SJCRH30 (cell line): ENCODE data around the gene PIK3C3. TPM values are rescaled to one million over a fixed set of nuclear protein-coding genes. Genes with fewer than 3 reads are reported as not detected.

Source experiments
- DNase-seq, 2 experiments: peaks; one replicate each; pipeline ENCODE4 v3.0.0-alpha.2; 2015 to 2020
- H3K27ac ChIP-seq: fragments of 250-450 bp; sonication (Bioruptor Pico); 2 replicates; pipeline ENCODE4 v1.5.1; 2020; ENCODE audit warnings: mild to moderate bottlenecking, moderate library complexity
- H3K27me3 ChIP-seq: fragments of 250-450 bp; sonication (Bioruptor Pico); 2 replicates; pipeline ENCODE4 v1.5.1; 2020; ENCODE audit warnings: mild to moderate bottlenecking, moderate library complexity
- H3K36me3 ChIP-seq: fragments of 250-450 bp; sonication (Bioruptor Pico); 2 replicates; pipeline ENCODE4 v1.5.1; 2020; ENCODE audit warnings: mild to moderate bottlenecking, moderate library complexity
- H3K4me1 ChIP-seq: fragments of 250-450 bp; sonication (Bioruptor Pico); 2 replicates; pipeline ENCODE4 v1.5.1; 2020; ENCODE audit warnings: mild to moderate bottlenecking, moderate library complexity
- H3K4me3 ChIP-seq: fragments of 250-450 bp; sonication (Bioruptor Pico); 2 replicates; pipeline ENCODE4 v1.5.1; 2020; ENCODE audit warnings: mild to moderate bottlenecking, moderate library complexity
- H3K9me3 ChIP-seq: fragments of 250-450 bp; sonication (Bioruptor Pico); replicated peaks from 2 replicates; pipeline ENCODE4 v1.5.1; 2020; ENCODE audit warnings: mild to moderate bottlenecking, moderate library complexity
- total RNA-seq: library from RNA; depleted of rRNA; stranded (reverse); fragments of >200 nt; shearing (Covaris generic); gene quantifications from 2 replicates; pipeline ENCODE4 v1.2.3, GENCODE V29; 2014

The PIK3C3 gene
- total RNA-seq, 1 experiment from 2014 or later: 33.5 TPM

DNA sequence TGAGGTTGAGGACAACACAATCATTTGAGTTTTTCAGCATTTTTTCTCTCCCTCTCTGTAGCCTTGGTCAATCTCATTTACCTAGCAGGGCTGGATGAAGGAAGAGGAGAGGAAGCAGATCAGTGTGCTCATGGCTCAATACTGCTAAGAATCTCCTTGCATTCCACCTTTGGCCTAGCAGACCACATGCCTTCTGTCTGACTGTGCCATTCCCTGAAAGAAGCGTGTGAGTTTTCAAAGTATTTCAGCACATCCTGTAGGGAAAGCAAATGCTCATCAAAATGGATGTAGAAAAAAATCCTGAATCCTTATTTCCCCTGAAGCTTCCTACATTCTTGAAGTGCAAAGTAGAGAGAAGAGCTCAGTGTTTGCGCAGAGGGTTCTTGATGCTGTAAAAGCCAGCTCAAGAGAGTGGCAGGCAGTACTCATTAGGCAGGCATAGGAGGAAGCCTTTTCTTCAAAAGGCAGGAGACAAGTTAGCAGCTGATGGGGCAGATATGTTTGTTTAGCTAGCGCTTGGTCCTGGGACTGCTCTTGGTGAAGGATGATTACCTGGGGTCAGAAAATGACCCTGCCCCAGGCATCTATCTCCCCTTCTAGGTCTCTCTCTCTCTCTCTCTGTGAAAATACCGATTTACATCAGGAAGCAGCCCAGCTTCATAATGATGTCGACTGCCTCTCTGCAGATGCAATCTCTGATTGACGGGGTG, 14.4 kb upstream of the PIK3C3 start:
- Histone ChIP-seq H3K27me3 (no peaks in the 10 kb centered on the region), H3K4me1 (no peaks in the 10 kb centered on the region), H3K9me3 (no peaks in the 10 kb centered on the region), H3K27ac (no peak overlapping the region), H3K36me3 (no peaks in the 10 kb centered on the region), H3K4me3 (no peak overlapping the region)
- no peak for DNase-seq

DNA sequence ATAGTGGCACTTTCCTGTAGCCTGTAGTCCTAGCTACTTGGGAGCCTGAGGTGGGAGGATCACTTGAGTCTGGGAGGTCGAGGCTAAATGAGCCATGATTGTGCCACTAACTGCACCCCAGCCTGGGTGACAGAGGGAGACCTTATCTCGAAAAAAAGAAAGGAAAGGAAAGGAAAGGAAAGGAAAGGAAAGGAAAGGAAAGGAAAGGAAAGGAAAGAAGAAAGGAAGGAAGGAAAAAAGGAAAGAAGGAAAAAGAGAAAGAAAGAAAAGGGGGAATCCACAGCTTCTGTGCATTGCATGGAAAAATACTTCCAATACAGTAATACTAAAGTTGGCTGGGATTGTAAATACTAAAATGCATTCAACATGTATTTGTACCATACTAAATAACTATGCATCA, 12.8 kb upstream of the PIK3C3 start:
- Histone ChIP-seq H3K27ac (no peak overlapping the region), H3K4me3 (no peak overlapping the region), H3K9me3 (no peaks in the 10 kb centered on the region), H3K27me3 (no peaks in the 10 kb centered on the region), H3K36me3 (no peaks in the 10 kb centered on the region), H3K4me1 (no peaks in the 10 kb centered on the region)
- DNase-seq: no peak

DNA sequence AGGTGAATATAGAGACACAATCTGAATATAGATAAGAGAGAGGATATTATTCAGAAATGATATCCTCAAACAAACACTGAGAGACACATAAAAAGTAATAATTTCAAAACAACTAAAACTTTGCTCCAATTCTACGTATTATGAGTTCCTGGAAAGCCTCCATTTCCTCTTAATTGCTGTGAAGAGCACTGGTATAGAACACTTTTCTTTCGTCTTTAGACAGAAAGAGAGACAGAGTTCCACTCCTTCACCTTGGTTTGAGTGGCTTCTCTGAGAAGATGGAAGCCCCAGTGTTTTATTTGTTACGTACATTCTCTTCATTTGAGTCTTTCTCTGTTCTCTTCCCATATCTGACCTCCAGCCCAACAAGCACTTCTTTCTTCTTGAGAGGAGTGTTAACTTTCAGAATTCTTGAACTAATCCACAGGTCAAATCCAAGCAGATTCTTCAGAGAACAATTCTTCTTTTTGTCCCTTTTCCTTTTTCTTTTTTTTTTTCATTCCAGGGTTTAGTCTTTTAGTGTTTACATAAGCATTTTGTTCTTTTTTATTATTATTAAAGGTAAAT, 6.4 kb upstream of the PIK3C3 start:
- H3K4me3 ChIP-seq: no peak overlapping the region
- DNase-seq: no peak
- no peaks in the 10 kb centered on the region for H3K9me3 ChIP-seq
- no peaks in the 10 kb centered on the region for H3K27me3 ChIP-seq
- H3K36me3 ChIP-seq: no peaks in the 10 kb centered on the region
- H3K4me1 ChIP-seq: no peaks in the 10 kb centered on the region
- no peak overlapping the region for H3K27ac ChIP-seq

DNA sequence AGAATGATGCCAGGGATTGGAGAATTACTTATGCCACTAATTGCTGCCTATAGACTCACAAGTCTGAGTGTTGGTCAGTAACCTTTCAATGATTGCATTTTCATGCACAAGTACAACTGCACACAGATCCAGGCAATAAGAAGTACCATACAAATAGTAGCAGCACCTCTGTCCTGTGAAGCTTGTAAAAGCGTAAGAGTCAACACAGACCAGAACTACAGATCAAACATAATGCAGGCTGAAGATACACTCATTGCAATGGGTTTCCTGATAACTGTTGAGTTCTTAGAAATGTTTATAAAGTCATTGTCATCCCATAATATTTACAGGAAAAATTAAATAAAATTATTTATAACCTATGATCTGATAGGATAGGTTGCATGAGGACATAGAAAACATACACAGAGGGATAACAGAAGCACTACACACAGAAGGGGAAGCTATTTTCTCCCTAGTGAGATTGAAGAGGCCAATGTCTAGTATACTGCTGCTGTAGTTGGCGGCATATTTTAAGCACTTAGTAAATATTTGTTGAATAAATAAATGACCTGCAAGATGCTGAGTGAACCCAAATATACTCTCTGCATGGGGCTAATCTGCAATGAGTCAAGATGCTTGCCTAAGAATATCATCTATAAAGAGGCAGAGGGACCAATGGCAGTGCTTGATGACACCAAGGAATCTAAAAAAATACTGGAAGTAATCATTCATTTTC, 5.7 kb upstream of the PIK3C3 start:
- Histone ChIP-seq H3K9me3 (no peaks in the 10 kb centered on the region), H3K4me1 (no peaks in the 10 kb centered on the region), H3K27ac (no peak overlapping the region), H3K36me3 (no peaks in the 10 kb centered on the region), H3K4me3 (no peak overlapping the region), H3K27me3 (no peaks in the 10 kb centered on the region)
- DNase-seq: no peak

DNA sequence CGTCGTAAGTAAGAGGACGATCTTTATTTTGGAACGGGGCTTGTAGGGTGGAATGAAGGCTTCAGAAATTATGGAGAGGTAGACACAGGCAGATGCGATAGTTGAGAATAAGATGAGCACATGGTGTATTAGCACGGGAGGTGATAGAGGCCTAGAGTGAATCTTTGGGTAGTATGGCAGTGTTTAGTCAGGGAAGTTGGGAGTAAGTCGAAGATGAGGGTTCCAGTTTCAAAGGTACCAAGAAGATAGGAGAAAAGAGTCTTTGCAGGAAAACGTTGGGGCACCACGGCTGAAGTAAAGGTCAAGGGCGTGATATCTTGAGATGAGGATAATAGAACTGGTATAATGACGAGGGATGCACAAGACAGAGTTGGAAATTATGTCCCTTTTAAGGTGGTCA, 654 bp downstream of the PIK3C3 start:
- peak overlapping the region; percentile 67 for H3K4me3 ChIP-seq
- DNase-seq: peak in 1 of 2 experiments; percentile 12
- H3K4me1 ChIP-seq: no peaks in the 10 kb centered on the region
- peak overlapping the region; percentile 46 for H3K27ac ChIP-seq
- H3K9me3 ChIP-seq: no peaks in the 10 kb centered on the region
- H3K36me3 ChIP-seq: peaks cover 11% of the 10 kb centered on the region; the same call in 1 of the 2 replicates
- H3K27me3 ChIP-seq: no peaks in the 10 kb centered on the region

DNA sequence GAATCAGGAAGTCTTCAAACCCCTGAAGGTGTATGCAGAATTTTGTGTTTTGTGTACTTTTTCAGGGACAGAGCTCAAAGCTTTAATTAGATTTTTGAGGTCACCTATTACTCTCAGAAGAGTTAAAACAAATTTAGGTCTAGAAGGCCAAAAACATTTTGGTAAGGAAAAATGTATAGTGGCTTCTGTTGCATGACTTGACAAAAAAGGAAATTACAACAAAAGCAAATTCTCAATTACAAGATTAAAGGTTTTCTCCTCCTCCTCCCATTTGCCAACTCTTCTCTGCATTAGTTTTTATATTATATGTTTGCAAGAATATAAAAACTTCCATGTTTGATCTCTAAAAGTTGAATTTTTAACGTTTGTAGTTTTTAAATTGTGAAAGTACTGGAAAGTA, 4.0 kb downstream of the PIK3C3 start:
- DNase-seq: no peak
- H3K27me3 ChIP-seq: no peaks in the 10 kb centered on the region
- no peak overlapping the region for H3K4me3 ChIP-seq
- no peaks in the 10 kb centered on the region for H3K4me1 ChIP-seq
- peaks cover 11% of the 10 kb centered on the region; the same call in 1 of the 2 replicates for H3K36me3 ChIP-seq
- no peak overlapping the region for H3K27ac ChIP-seq
- H3K9me3 ChIP-seq: no peaks in the 10 kb centered on the region

DNA sequence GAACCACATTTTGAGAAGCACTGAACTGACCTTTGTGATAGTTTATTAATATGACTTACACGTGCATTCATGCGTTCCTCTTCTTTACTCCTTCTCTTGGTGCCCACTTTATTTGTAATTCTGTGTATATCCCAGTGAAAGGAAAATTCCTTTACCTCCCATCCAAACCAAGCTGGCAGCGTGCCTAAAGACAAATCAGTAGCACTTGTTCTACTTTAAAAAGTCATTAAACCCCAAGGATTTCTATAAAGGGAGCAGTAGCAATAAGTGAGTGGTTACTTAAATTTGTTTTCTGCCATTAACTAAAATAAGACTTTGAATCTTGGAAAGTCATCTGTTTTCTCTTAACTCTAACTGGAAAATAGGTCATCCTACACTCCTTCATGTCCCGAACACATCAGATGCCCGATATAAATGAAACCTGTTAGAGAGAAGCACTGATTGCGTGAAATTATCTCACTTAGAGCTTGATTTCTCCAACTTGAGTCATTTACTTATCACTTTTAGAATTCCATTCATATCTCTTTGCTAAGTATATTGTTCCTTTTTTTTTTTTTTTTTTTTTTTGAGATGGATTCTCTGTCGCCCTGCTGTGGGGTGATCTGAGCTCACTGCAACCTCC, 10.7 kb downstream of the PIK3C3 start:
- Histone ChIP-seq H3K36me3 (no peaks in the 10 kb centered on the region; the same call in 1 of the 2 replicates), H3K27me3 (no peaks in the 10 kb centered on the region)

DNA sequence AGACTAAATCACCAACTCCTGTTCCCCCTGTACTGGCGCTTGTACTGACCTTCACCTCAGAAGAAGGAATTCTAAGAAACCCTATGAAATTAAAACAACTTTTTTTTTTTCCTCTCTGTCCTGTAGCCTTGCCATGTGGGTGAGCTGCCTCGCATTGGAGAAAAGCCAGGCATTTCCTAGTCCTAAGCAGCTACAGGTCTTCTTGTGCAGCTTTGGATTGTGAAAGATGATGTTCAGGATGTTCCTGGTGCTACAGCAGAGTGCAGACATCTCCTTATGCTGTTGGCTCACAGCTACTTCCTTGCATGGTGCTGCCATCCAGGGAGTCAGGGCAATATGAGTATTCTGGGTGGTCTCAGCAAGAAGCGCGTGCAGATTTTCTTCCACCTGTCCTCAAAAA, 11.9 kb downstream of the PIK3C3 start:
- no peaks in the 10 kb centered on the region for H3K9me3 ChIP-seq
- no peaks in the 10 kb centered on the region for H3K4me1 ChIP-seq
- H3K4me3 ChIP-seq: no peak overlapping the region
- DNase-seq: peak; percentile 2 to 32
- H3K27me3 ChIP-seq: no peaks in the 10 kb centered on the region
- no peaks in the 10 kb centered on the region; the same call in 1 of the 2 replicates for H3K36me3 ChIP-seq
- peak overlapping the region; percentile 50 for H3K27ac ChIP-seq

More for the DNA sequence above, 10.7 kb downstream of the PIK3C3 start:
- H3K27ac ChIP-seq: no peak overlapping the region
- DNase-seq: no peak
- H3K4me3 ChIP-seq: no peak overlapping the region
- no peaks in the 10 kb centered on the region for H3K4me1 ChIP-seq
- no peaks in the 10 kb centered on the region for H3K9me3 ChIP-seq

DNA sequence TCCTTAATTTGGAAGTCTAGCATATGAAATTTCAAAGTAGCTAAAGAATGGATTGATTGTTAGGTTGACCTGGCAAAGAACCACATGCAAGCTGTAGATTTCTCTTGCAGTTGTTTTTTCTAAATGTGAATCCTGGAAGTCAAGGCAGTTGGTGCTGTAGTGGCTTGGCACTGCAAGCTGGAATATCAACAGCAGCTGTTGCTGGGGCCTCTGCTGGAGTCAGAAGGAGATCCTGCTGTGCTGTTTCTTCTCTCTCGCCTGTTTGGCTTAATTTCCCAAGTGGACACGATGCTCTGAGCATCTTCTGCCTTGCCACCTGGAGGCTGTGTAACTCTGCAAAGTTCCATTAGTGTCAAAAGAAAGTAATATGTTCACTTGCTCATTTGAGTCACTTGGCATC, 12.6 kb downstream of the PIK3C3 start:
- Histone ChIP-seq H3K9me3 (no peaks in the 10 kb centered on the region), H3K4me3 (no peak overlapping the region), H3K27me3 (no peaks in the 10 kb centered on the region), H3K4me1 (no peaks in the 10 kb centered on the region), H3K27ac (peak overlapping the region; percentile 50; the same call in 1 of the 2 replicates), H3K36me3 (no peaks in the 10 kb centered on the region; the same call in 1 of the 2 replicates)
- DNase-seq: peak; percentile 25 to 45

DNA sequence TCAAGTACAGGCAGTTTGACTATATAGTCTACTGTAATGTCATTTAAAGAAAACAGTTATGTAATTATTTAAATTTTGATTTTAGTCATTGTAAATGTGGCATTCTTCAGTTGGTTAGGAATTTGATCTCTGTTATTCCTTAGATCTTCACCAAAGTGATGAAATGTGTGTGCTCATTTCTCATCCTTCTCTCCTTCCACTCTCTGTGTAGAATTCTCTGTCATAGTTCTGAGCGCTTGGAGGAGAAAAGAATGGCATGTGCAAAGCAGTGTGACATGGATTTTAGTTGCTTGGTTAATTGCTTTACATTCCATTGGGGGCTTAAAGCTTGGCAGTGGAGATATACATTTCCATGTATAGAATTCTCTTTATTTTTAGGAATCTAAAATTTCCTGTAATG, 14.8 kb downstream of the PIK3C3 start:
- H3K4me1 ChIP-seq: no peaks in the 10 kb centered on the region
- no peak overlapping the region for H3K27ac ChIP-seq
- no peaks in the 10 kb centered on the region; the same call in 1 of the 2 replicates for H3K36me3 ChIP-seq
- DNase-seq: no peak
- no peak overlapping the region for H3K4me3 ChIP-seq
- no peaks in the 10 kb centered on the region for H3K27me3 ChIP-seq
- no peaks in the 10 kb centered on the region for H3K9me3 ChIP-seq

DNA sequence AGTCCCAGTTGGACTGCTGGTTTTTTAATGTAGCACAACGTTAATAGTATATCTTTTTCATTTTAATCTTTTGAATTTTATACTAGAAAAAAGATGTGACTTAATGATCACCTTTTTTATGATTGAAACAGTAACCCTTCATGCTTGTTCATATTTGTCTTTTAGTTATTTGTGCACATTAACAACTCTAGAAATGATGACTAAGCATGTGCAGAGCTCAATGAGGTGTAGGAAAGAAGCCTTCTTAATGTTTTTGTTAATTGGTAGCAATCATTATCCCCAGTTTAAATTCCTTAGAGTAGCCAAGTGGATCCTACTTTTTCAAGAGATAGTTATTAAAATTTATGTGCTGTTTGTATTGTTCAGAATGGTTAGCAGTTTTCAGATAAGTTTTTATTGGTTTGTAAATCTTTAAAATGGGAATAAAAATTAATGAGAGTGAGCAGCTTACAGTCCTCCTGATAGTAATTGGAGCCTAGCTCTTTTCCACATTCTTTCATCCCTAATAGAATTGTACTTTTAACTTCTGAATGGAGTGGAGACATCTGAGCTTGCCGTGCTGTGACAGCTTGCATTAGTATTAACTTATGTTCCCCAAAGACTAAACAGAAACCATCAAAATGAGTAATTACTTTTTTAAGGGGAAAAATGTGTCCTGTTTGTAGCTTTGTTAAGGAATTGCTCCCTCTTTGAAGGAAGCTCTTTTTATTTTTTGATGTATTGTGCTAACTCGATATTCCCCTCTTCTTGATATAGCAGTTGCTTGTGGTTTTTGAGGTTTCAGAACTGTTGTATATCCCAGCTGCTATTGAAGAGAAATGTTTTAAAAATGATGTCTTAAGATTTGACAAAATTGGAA, 17.3 kb downstream of the PIK3C3 start:
- H3K36me3 ChIP-seq: peaks cover 5% of the 10 kb centered on the region

DNA sequence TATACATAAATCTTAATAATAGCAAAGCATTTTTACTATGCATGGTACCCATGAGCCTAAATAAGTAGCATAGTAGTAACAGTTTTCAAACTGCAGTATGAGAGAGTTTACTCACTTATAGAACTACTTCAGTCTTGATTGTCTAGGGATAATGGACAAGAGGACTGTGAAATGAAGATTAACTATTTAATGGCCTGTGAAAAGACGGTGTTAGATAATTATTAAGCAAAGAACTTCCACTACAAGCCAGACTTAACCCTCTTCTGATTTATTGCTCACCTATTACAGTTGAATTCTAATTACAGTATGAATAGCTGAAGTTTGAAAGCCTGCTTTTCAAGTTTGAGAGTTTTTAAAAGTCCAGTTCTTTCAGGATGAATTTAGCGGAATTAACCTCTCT, 18.9 kb downstream of the PIK3C3 start:
- no peaks in the 10 kb centered on the region for H3K4me1 ChIP-seq
- no peaks in the 10 kb centered on the region for H3K9me3 ChIP-seq
- no peak overlapping the region for H3K27ac ChIP-seq
- H3K36me3 ChIP-seq: peaks cover 5% of the 10 kb centered on the region
- no peak overlapping the region for H3K4me3 ChIP-seq
- no peak for DNase-seq
- H3K27me3 ChIP-seq: no peaks in the 10 kb centered on the region

More for the DNA sequence above, 17.3 kb downstream of the PIK3C3 start:
- H3K27me3 ChIP-seq: no peaks in the 10 kb centered on the region
- H3K4me1 ChIP-seq: no peaks in the 10 kb centered on the region
- H3K4me3 ChIP-seq: no peak overlapping the region
- DNase-seq: peak in 1 of 2 experiments; percentile 5
- no peaks in the 10 kb centered on the region for H3K9me3 ChIP-seq
- no peak overlapping the region for H3K27ac ChIP-seq

DNA sequence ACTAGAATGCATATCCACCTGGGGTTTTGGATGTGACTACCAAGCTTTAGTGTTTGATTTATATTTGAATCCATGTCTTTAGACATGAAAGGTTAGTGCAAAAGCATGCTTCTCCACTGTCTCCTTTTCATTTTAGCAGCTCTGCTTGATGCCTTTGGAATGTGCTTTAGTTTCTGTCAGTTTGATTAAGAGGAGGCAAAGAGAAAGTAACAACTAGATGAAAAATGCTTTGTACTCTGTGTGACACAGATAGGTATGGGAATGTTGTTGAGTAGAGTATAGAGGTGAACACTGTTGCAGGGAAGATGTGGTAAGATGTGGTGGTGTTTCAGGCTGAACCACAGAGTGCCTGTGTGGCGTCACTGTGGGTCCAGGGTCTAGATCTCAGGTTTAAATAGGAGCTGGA, 19.8 kb downstream of the PIK3C3 start:
- Histone ChIP-seq H3K4me3 (no peak overlapping the region), H3K4me1 (no peaks in the 10 kb centered on the region), H3K36me3 (peaks cover 5% of the 10 kb centered on the region), H3K9me3 (no peaks in the 10 kb centered on the region), H3K27me3 (no peaks in the 10 kb centered on the region), H3K27ac (no peak overlapping the region)
- DNase-seq: no peak

DNA sequence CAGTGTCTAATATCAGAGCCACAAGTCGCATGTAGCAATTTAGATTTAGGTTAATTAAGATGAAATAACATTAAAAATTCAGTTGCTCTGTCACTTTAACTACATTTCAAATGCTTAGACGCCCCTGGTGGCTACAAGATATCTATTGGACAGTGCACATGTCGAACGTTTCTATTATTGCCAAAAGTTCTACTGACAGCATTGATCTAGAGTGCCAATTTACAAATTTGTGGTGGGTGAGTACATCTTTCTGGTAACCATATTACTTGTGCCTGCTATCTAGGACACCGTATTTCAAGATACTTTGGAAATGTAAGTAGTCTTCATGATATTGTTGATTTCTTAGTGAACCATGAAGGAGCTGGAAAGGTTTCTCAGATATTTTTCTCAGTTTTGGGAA, 20.2 kb downstream of the PIK3C3 start:
- H3K4me3 ChIP-seq: no peak overlapping the region
- no peak for DNase-seq
- H3K36me3 ChIP-seq: peaks cover 5% of the 10 kb centered on the region
- H3K27ac ChIP-seq: no peak overlapping the region
- no peaks in the 10 kb centered on the region for H3K9me3 ChIP-seq
- H3K4me1 ChIP-seq: no peaks in the 10 kb centered on the region
- H3K27me3 ChIP-seq: no peaks in the 10 kb centered on the region
